ENCODE results near the gene TAC4. TPM values are rescaled to one million over a fixed set of nuclear protein-coding genes. Genes with fewer than 3 reads are reported as not detected.

Gene TAC4
- total RNA-seq, 1 donor from 2014 or later: not detected

DNA sequence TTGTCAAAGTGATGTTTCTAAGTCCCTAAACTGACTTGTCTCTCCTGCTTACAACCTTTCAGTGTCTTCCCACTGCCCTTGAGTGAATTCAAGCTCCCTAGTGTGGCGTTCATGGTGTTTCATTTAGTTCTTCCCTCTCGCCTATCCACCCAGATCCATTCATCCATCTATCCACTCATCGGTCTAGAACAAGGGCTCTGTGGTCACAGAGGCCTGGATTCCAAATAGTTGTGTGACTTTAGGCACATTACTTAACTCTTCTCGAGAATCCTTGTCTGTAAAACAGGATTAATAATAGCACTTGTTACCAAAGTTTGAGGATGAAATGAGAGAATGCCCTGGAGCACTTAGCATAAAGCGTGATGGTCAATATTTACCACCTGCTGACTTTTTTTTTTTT lies 870 bp upstream of the TAC4 start:
- Histone ChIP-seq H3K9me3 (no peaks in the 10 kb centered on the region), H3K27me3 (no peaks in the 10 kb centered on the region), H3K36me3 (no peaks in the 10 kb centered on the region), H3K4me3 (no peak overlapping the region), H3K4me1 (peaks cover 27% of the 10 kb centered on the region), H3K27ac (no peak overlapping the region)
- intact Hi-C loops (cut with DNase I): loop anchor here (10.0 kb wide), 2 partner anchors 154 to 274 kb away; partner anchors contain the start of gene NXPH3
- ATAC-seq: no peak
- no peak for DNase-seq
- TF ChIP-seq, protein P1, sequence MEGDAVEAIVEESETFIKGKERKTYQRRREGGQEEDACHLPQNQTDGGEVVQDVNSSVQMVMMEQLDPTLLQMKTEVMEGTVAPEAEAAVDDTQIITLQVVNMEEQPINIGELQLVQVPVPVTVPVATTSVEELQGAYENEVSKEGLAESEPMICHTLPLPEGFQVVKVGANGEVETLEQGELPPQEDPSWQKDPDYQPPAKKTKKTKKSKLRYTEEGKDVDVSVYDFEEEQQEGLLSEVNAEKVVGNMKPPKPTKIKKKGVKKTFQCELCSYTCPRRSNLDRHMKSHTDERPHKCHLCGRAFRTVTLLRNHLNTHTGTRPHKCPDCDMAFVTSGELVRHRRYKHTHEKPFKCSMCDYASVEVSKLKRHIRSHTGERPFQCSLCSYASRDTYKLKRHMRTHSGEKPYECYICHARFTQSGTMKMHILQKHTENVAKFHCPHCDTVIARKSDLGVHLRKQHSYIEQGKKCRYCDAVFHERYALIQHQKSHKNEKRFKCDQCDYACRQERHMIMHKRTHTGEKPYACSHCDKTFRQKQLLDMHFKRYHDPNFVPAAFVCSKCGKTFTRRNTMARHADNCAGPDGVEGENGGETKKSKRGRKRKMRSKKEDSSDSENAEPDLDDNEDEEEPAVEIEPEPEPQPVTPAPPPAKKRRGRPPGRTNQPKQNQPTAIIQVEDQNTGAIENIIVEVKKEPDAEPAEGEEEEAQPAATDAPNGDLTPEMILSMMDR (IDR thresholded peaks at IDR 0.05): no peak

DNA sequence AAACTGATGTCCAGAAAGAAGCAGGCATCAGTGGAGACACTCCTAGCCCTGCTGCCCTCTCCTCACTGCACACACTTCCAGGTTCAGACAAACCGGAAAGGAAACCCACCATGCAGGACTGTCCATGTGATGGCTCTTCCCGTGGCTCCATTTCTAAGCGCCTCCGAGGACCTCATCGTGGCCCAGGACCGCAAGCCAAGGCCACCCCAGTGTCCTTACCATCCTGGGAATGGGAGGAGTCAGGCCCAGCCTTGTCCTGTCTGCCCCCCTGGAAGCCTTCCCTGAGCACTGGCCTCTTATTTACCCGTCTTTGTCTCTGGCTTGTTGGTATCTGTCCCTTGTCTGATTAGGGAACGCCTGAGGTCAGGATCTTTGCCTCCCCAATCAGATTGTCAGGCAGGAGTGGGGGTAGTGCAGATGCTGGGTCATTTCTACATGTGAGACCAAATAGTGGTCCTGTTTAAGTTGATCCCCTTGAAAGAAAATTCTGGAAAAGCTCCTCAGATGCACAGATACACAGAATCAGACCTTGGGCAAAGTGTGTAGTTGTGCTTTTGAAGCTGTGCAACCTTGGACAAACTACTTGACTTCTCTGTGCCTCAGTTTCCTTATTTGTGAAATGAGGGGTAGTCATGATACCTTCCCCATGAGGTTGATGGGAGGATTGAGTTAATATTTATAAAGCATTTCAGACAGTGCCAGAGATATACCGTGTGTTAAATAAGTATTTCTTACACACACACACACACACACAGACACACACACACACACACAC lies 744 bp downstream of the TAC4 start:
- peak; percentile 46 for DNase-seq
- Histone ChIP-seq H3K36me3 (no peaks in the 10 kb centered on the region), H3K4me3 (no peak overlapping the region), H3K9me3 (no peaks in the 10 kb centered on the region), H3K27ac (no peak overlapping the region), H3K4me1 (peaks cover 25% of the 10 kb centered on the region), H3K27me3 (no peaks in the 10 kb centered on the region)
- TF ChIP-seq, protein P1 (IDR thresholded peaks at IDR 0.05): no peak
- intact Hi-C loops (cut with DNase I): loop anchor here (10.0 kb wide), 2 partner anchors 152 to 272 kb away; partner anchors contain the start of gene NXPH3
- no peak for ATAC-seq

DNA sequence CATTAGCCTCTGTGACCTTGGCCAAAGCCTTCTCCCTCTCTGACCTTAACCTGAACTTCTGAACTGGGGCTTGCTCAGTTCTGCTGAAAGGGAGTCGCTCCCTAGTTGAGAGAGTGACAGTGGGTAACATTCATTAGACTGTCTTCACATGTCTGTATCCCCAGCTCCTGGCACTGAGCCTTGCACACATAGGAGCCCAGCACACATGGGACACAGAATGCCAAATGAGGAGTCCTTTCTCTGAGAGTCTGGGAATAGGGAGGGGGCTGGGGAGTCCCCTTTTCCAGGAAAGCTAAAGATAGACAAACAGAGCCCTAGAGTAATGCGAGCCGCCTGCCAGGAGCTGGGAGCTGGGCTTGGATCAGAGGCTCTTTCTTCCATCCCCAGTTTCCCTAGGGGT lies 2.5 kb downstream of the TAC4 start:
- TF ChIP-seq, protein P1 (IDR thresholded peaks at IDR 0.05): no peak
- Histone ChIP-seq H3K9me3 (no peaks in the 10 kb centered on the region), H3K36me3 (no peaks in the 10 kb centered on the region), H3K4me1 (peaks cover 14% of the 10 kb centered on the region), H3K27me3 (no peaks in the 10 kb centered on the region), H3K27ac (no peak overlapping the region), H3K4me3 (no peak overlapping the region)
- ATAC-seq (no peak), DNase-seq (no peak)
- intact Hi-C loops (cut with DNase I): loop anchor here (10.0 kb wide), 2 partner anchors 151 to 271 kb away; partner anchors contain the start of gene NXPH3

DNA sequence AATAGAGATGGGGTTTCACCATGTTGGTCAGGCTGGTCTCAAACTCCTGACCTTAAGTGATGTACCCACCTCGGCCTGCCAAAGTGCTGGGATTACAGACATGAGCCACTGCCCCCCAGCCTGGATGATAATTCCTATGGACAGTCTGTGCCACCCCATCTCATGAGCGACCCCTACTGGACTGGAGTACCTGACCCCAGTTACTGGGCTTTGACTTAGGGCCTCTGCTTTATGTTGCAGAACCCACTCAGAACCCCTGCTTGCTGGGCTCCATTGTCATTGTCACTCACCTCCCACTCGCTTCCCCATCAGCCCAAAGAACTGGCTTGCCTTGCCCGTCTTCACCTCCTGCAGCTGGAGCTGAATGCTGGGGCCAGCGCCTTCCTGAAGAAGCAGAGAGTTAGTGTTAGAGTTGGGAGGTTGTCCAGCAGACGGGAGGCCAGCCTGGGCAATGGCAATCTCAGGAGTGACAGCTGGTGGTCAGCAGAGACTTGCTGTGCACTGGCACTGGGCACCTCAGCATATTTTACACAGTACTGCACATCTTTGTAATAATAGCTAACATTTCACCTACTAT lies 4.0 kb downstream of the TAC4 start:
- intact Hi-C loops (cut with DNase I): loop anchor here (10.0 kb wide), 2 partner anchors 149 to 269 kb away; partner anchors contain the start of gene NXPH3
- peak; percentile 59 for DNase-seq
- TF ChIP-seq, protein P1 (IDR thresholded peaks at IDR 0.05): peak; percentile 29

DNA sequence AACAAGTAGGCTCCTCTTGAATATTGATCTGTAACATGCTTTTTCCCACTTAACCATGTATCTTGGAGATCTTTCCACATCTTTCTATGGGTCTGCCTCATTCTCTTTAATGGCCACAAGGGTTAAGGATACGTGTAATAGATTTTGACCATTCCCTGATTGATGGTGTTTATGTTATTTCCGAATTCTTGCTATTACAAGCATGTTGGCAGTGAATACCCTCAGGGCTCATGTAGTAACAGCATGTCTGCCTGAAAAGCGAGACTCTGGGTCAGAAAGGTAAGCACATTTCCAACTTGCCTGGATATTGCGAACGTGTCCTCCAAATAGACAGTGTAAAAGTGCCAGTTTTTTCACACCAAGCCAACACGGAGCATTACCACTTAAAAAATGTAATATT lies 5.0 kb downstream of the TAC4 start:
- no peaks in the 10 kb centered on the region for H3K27me3 ChIP-seq
- H3K27ac ChIP-seq: no peak overlapping the region
- no peak overlapping the region for H3K4me3 ChIP-seq
- ATAC-seq (no peak), DNase-seq (no peak)
- intact Hi-C loops (cut with DNase I): loop anchor here (10.0 kb wide), 2 partner anchors 148 to 268 kb away; partner anchors contain the start of gene NXPH3
- TF ChIP-seq, protein P1 (IDR thresholded peaks at IDR 0.05): no peak
- H3K4me1 ChIP-seq: peaks cover 14% of the 10 kb centered on the region
- H3K9me3 ChIP-seq: no peaks in the 10 kb centered on the region
- H3K36me3 ChIP-seq: no peaks in the 10 kb centered on the region

More for the DNA sequence above, 4.0 kb downstream of the TAC4 start:
- Histone ChIP-seq H3K27me3 (no peaks in the 10 kb centered on the region), H3K36me3 (no peaks in the 10 kb centered on the region), H3K9me3 (no peaks in the 10 kb centered on the region), H3K4me1 (peaks cover 14% of the 10 kb centered on the region), H3K4me3 (no peak overlapping the region), H3K27ac (no peak overlapping the region)
- peak; percentile 31 for ATAC-seq

All from upper lobe of right lung (tissue), 1 donor.